ENCODE measurements around the gene SCGB1D1.

The SCGB1D1 gene

GRCh38 chr11:62166371-62166770 is 23.6 kb upstream of the SCGB1D1 start:
- TF ChIP-seq POLR2AphosphoS5 (IDR thresholded peaks at IDR 0.05; ENCODE audit: low read depth, low read length) (no peak), REST (IDR thresholded peaks at IDR 0.05; ENCODE audit: insufficient read depth in 1 of 2, low read depth in 2 of 2, low read length in 2 of 2) (no peak), TAF1 (IDR thresholded peaks at IDR 0.05; ENCODE audit: borderline replicate concordance, insufficient read depth, low read length) (no peak), SIN3A (IDR thresholded peaks at IDR 0.05; ENCODE audit: borderline replicate concordance, insufficient read depth, low read length) (no peak), FOXP2 (optimal IDR thresholded peaks at IDR 0.05; ENCODE audit: borderline replicate concordance, extremely low read depth, extremely low read length, insufficient read depth) (no peak)

GRCh38 chr11:62169448-62169847 is 20.6 kb upstream of the SCGB1D1 start:
- no peak for TF ChIP-seq REST (IDR thresholded peaks at IDR 0.05; ENCODE audit: insufficient read depth in 1 of 2, low read depth in 2 of 2, low read length in 2 of 2)
- no peak for TF ChIP-seq SIN3A (IDR thresholded peaks at IDR 0.05; ENCODE audit: borderline replicate concordance, insufficient read depth, low read length)
- TF ChIP-seq POLR2AphosphoS5 (IDR thresholded peaks at IDR 0.05; ENCODE audit: low read depth, low read length): no peak
- no peak for TF ChIP-seq TAF1 (IDR thresholded peaks at IDR 0.05; ENCODE audit: borderline replicate concordance, insufficient read depth, low read length)
- no peak for TF ChIP-seq FOXP2 (optimal IDR thresholded peaks at IDR 0.05; ENCODE audit: borderline replicate concordance, extremely low read depth, extremely low read length, insufficient read depth)

GRCh38 chr11:62169935-62170334 is 20.1 kb upstream of the SCGB1D1 start:
- TF ChIP-seq FOXP2 (optimal IDR thresholded peaks at IDR 0.05; ENCODE audit: borderline replicate concordance, extremely low read depth, extremely low read length, insufficient read depth): no peak
- no peak for TF ChIP-seq SIN3A (IDR thresholded peaks at IDR 0.05; ENCODE audit: borderline replicate concordance, insufficient read depth, low read length)
- no peak for TF ChIP-seq POLR2AphosphoS5 (IDR thresholded peaks at IDR 0.05; ENCODE audit: low read depth, low read length)
- TF ChIP-seq TAF1 (IDR thresholded peaks at IDR 0.05; ENCODE audit: borderline replicate concordance, insufficient read depth, low read length): no peak
- no peak for TF ChIP-seq REST (IDR thresholded peaks at IDR 0.05; ENCODE audit: insufficient read depth in 1 of 2, low read depth in 2 of 2, low read length in 2 of 2)

- TF ChIP-seq FOXP2 (optimal IDR thresholded peaks at IDR 0.05; ENCODE audit: borderline replicate concordance, extremely low read depth, extremely low read length, insufficient read depth) (no peak), SIN3A (IDR thresholded peaks at IDR 0.05; ENCODE audit: borderline replicate concordance, insufficient read depth, low read length) (no peak), POLR2AphosphoS5 (IDR thresholded peaks at IDR 0.05; ENCODE audit: low read depth, low read length) (no peak), REST (IDR thresholded peaks at IDR 0.05; ENCODE audit: insufficient read depth in 1 of 2, low read depth in 2 of 2, low read length in 2 of 2) (no peak), TAF1 (IDR thresholded peaks at IDR 0.05; ENCODE audit: borderline replicate concordance, insufficient read depth, low read length) (no peak)
These were observed 18.7 kb upstream of the SCGB1D1 start for GRCh38 chr11:62171261-62171723.

GRCh38 chr11:62172294-62172693 is 17.7 kb upstream of the SCGB1D1 start:
- TF ChIP-seq SIN3A (IDR thresholded peaks at IDR 0.05; ENCODE audit: borderline replicate concordance, insufficient read depth, low read length) (no peak), POLR2AphosphoS5 (IDR thresholded peaks at IDR 0.05; ENCODE audit: low read depth, low read length) (no peak), FOXP2 (optimal IDR thresholded peaks at IDR 0.05; ENCODE audit: borderline replicate concordance, extremely low read depth, extremely low read length, insufficient read depth) (no peak), TAF1 (IDR thresholded peaks at IDR 0.05; ENCODE audit: borderline replicate concordance, insufficient read depth, low read length) (no peak), REST (IDR thresholded peaks at IDR 0.05; ENCODE audit: insufficient read depth in 1 of 2, low read depth in 2 of 2, low read length in 2 of 2) (no peak)

All from PFSK-1 (cell line).